Measurements from ENCODE around the gene BTNL9. TPM values are rescaled to one million over a fixed set of nuclear protein-coding genes. Genes with fewer than 3 reads are reported as not detected.
A peak's percentile ranks its signal among the peaks of the same experiment; 100 is the strongest.

BTNL9 gene
- total and polyA plus RNA-seq, 9 of the 15 experiments (the other 6 are each of a cell fraction or from before 2014, with no cell fraction given): 3.7 to 86.7 (median 29.4) TPM

DNA sequence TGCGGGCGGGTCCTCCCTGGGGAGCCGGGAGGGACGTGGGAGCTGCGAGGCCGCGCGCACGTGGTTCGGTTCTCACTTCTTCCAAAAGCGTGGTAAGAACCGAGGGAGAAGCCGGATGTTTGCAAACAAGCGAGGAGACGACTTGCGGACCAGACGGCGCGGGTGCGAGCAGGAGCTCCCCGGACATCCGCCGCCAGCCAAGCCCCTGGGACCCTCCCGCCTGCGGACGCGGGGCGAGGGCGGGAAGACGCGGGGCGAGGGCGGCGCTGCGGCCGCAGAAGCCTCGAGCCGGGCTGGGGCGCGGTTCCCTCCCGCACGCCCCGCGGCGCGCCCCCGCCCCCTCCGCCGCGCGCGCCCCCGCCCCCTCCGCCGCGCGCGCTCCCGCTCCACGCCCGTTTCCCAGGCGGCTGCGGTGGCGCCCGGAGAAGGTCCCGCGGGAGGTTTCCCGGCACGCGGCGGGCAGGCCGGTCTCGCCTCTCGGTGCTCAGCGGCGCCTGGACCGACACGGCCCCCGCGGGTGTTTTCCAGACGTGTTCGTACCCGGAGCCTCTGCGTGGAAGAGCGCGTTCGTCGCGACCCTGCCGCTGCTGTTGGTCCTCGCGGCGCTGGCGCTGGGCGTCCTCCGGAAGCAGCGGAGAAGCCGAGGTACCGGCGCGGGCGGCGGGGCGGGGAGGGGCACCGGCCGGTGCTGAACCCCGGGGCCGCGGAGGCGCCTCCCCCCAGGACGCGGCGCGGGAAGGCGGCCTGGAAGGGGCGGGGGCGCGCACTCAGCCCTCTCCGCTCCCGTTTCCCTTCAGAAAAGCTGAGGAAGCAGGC, 12.8 kb downstream of the BTNL9 start (continued):
- TF ChIP-seq, protein P1, sequence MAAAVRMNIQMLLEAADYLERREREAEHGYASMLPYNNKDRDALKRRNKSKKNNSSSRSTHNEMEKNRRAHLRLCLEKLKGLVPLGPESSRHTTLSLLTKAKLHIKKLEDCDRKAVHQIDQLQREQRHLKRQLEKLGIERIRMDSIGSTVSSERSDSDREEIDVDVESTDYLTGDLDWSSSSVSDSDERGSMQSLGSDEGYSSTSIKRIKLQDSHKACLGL (CRISPR knock-in tag; IDR thresholded peaks at IDR 0.05; ENCODE audit: borderline replicate concordance, poor library complexity, severe bottlenecking): peak; percentile 65
- TF ChIP-seq POLR2AphosphoS5 (IDR thresholded peaks at IDR 0.05; ENCODE audit: control insufficient read depth, insufficient read depth, low read depth, low read length): 0 out of 2 replicates have a peak, but pooled peaks have one; percentile 23
- TF ChIP-seq ZNF143 (CRISPR knock-in tag; IDR thresholded peaks at IDR 0.05): peak; percentile 24; the same call in 1 of the 2 replicates
- TF ChIP-seq, protein P2, sequence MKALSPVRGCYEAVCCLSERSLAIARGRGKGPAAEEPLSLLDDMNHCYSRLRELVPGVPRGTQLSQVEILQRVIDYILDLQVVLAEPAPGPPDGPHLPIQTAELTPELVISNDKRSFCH (CRISPR knock-in tag; IDR thresholded peaks at IDR 0.05): no peak
- TF ChIP-seq, protein P2 (tag; IDR thresholded peaks at IDR 0.05): peak; percentile 15; the same call in 1 of the 2 replicates
- TF ChIP-seq ZNF589 (CRISPR knock-in tag; IDR thresholded peaks at IDR 0.05; ENCODE audit: low read depth): peak; percentile 86
- TF ChIP-seq, protein P3, sequence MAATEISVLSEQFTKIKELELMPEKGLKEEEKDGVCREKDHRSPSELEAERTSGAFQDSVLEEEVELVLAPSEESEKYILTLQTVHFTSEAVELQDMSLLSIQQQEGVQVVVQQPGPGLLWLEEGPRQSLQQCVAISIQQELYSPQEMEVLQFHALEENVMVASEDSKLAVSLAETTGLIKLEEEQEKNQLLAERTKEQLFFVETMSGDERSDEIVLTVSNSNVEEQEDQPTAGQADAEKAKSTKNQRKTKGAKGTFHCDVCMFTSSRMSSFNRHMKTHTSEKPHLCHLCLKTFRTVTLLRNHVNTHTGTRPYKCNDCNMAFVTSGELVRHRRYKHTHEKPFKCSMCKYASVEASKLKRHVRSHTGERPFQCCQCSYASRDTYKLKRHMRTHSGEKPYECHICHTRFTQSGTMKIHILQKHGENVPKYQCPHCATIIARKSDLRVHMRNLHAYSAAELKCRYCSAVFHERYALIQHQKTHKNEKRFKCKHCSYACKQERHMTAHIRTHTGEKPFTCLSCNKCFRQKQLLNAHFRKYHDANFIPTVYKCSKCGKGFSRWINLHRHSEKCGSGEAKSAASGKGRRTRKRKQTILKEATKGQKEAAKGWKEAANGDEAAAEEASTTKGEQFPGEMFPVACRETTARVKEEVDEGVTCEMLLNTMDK (IDR thresholded peaks at IDR 0.05; ENCODE audit: borderline replicate concordance, insufficient read depth, low read depth, low read length, poor library complexity, severe bottlenecking): no peak
- TF ChIP-seq PRPF4 (IDR thresholded peaks at IDR 0.05; ENCODE audit: insufficient read depth, low read depth, low read length, poor library complexity, severe bottlenecking): no peak
- peak in 1 of 2 experiments; percentile 16; a peak in 1 of 4 replicates for TF ChIP-seq NONO (IDR thresholded peaks at IDR 0.05; ENCODE audit: low read depth in 2 of 2, low read length in 1 of 2)
- no peak for TF ChIP-seq ZNF780A (CRISPR knock-in tag; IDR thresholded peaks at IDR 0.05)
- TF ChIP-seq, protein P4, sequence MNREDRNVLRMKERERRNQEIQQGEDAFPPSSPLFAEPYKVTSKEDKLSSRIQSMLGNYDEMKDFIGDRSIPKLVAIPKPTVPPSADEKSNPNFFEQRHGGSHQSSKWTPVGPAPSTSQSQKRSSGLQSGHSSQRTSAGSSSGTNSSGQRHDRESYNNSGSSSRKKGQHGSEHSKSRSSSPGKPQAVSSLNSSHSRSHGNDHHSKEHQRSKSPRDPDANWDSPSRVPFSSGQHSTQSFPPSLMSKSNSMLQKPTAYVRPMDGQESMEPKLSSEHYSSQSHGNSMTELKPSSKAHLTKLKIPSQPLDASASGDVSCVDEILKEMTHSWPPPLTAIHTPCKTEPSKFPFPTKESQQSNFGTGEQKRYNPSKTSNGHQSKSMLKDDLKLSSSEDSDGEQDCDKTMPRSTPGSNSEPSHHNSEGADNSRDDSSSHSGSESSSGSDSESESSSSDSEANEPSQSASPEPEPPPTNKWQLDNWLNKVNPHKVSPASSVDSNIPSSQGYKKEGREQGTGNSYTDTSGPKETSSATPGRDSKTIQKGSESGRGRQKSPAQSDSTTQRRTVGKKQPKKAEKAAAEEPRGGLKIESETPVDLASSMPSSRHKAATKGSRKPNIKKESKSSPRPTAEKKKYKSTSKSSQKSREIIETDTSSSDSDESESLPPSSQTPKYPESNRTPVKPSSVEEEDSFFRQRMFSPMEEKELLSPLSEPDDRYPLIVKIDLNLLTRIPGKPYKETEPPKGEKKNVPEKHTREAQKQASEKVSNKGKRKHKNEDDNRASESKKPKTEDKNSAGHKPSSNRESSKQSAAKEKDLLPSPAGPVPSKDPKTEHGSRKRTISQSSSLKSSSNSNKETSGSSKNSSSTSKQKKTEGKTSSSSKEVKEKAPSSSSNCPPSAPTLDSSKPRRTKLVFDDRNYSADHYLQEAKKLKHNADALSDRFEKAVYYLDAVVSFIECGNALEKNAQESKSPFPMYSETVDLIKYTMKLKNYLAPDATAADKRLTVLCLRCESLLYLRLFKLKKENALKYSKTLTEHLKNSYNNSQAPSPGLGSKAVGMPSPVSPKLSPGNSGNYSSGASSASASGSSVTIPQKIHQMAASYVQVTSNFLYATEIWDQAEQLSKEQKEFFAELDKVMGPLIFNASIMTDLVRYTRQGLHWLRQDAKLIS (CRISPR knock-in tag; IDR thresholded peaks at IDR 0.05): peak; percentile 68; the same call in 1 of the 2 replicates
- TF ChIP-seq ZNF699 (CRISPR knock-in tag; IDR thresholded peaks at IDR 0.05; ENCODE audit: insufficient replicate concordance): no peak
- peak; percentile 42; the same call in 1 of the 2 replicates for TF ChIP-seq MECOM (CRISPR knock-in tag; IDR thresholded peaks at IDR 0.05)
- TF ChIP-seq, protein P5, sequence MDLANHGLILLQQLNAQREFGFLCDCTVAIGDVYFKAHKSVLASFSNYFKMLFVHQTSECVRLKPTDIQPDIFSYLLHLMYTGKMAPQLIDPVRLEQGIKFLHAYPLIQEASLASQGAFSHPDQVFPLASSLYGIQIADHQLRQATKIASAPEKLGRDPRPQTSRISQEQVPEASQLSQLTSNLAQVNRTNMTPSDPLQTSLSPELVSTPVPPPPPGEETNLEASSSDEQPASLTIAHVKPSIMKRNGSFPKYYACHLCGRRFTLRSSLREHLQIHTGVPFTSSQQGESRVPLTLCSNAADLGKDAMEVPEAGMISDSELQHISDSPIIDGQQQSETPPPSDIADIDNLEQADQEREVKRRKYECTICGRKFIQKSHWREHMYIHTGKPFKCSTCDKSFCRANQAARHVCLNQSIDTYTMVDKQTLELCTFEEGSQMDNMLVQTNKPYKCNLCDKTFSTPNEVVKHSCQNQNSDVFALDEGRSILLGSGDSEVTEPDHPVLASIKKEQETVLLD (IDR thresholded peaks at IDR 0.05): no peak
- TF ChIP-seq ZNF76 (CRISPR knock-in tag; IDR thresholded peaks at IDR 0.05; ENCODE audit: borderline replicate concordance): peak; percentile 88
